HCT116 (cell line): ENCODE measurements around the gene KCNC1. TPM values are rescaled to one million over a fixed set of nuclear protein-coding genes. Genes with fewer than 3 reads are reported as not detected.

ENCODE experiments used
- ATAC-seq: fragments of 200-7000 bp; cut with Tn5 transposase; 2 replicates; pipeline ENCODE4 v1.9.1; 2020; ENCODE audit warnings: mild to moderate bottlenecking, moderate library complexity
- BruUV-seq: library from RNA; stranded (reverse); fragments of 400-500 nt; replicated peaks from 2 replicates; lab custom pipeline; 2021; lab: Mats Ljungman, UMichigan
- CTCF ChIA-PET: fragments of 300-600 bp; sonication (Branson Sonifier 250); formaldehyde crosslinking; loops from one replicate; lab custom pipeline; 2021; ENCODE audit warnings: antibody characterized with exemption; lab: Charles Lee
- POLR2A ChIA-PET: fragments of 300-600, 350-600 bp; sonication (Branson Sonifier 250); formaldehyde crosslinking; loops from one replicate; lab custom pipeline; 2021; ENCODE audit warnings: antibody characterized with exemption; lab: Charles Lee
- RAD21 ChIA-PET, 2 experiments: fragments of 300-600 bp; sonication (Branson Sonifier 250); formaldehyde crosslinking; loops; one replicate each; lab custom pipeline; 2023; ENCODE audit warnings: low total read pairs in 2 of 2; ENCODE audit not compliant: uncharacterized antibody in 2 of 2, unreplicated experiment in 2 of 2, low non-redundant PET in 1 of 2; lab: Charles Lee
- DNase-seq: peaks from one replicate; pipeline ENCODE4 v3.0.0-alpha.2; 2010; ENCODE audit warnings: low read depth, low spot score
- H2AFZ ChIP-seq: fragments of 200-600 bp; shearing (Covaris generic), sonication (generic); 2 replicates; pipeline ENCODE4 v1.6.1; 2017; ENCODE audit warnings: low read depth, mixed run types, mixed read lengths, antibody characterized with exemption, low read length; ENCODE audit not compliant: poor library complexity, severe bottlenecking
- H3K27ac ChIP-seq: 2 replicates; pipeline ENCODE4 v1.5.1; 2012; ENCODE audit warnings: low read depth, low read length
- H3K27me3 ChIP-seq: fragments of 200-600 bp; sonication (generic); 2 replicates; pipeline ENCODE4 v1.6.1; 2016; ENCODE audit warnings: mixed run types, low read length, mixed read lengths; ENCODE audit not compliant: insufficient read depth
- H3K36me3 ChIP-seq, 2 experiments: fragments of 200-500 bp in 1 of 2; fragments of 200-600 bp in 1 of 2; sonication (Bioruptor generic) in 1 of 2; sonication (generic) in 1 of 2; 2 replicates each; pipeline versions ENCODE4 v1.5.1 to v1.6.1; 2014 to 2016; ENCODE audit warnings: low read length in 2 of 2, inconsistent platforms in 1 of 2, mixed read lengths in 1 of 2, mixed run types in 1 of 2; ENCODE audit not compliant: insufficient read depth in 2 of 2, control insufficient read depth in 1 of 2
- H3K4me1 ChIP-seq, 2 experiments: fragments of 200-600 bp in 1 of 2; sonication (generic) in 1 of 2; 2 replicates each; pipeline versions ENCODE4 v1.5.1 to v1.6.1; 2012 to 2017; ENCODE audit warnings: low read length in 2 of 2, inconsistent platforms in 1 of 2, mild to moderate bottlenecking in 1 of 2, mixed read lengths in 1 of 2, mixed run types in 1 of 2, moderate library complexity in 1 of 2; ENCODE audit not compliant: insufficient read depth in 2 of 2, control insufficient read depth in 1 of 2
- H3K4me2 ChIP-seq: fragments of 200-600 bp; sonication (generic); 2 replicates; pipeline ENCODE4 v1.6.1; 2017; ENCODE audit warnings: mixed run types, low read length, mixed read lengths
- H3K4me3 ChIP-seq, 2 experiments: fragments of 200-600 bp in 1 of 2; sonication (generic) in 1 of 2; replicated peaks in 1 of 2; 2 replicates each; pipeline ENCODE4 v1.5.1; 2011 to 2016; ENCODE audit warnings: low read length in 2 of 2, control low read depth in 1 of 2, low read depth in 1 of 2, mild to moderate bottlenecking in 1 of 2, mixed read lengths in 1 of 2, mixed run types in 1 of 2
- H3K79me2 ChIP-seq: fragments of 200-600 bp; sonication (generic); 2 replicates; pipeline ENCODE4 v1.6.1; 2017; ENCODE audit warnings: mild to moderate bottlenecking, mixed run types, low read length, moderate library complexity, mixed read lengths; ENCODE audit not compliant: insufficient read depth
- H3K9ac ChIP-seq: fragments of 200-600 bp; sonication (generic); 2 replicates; pipeline ENCODE4 v1.6.1; 2016; ENCODE audit warnings: low read length, mixed read lengths
- H3K9me2 ChIP-seq: fragments of 200-600 bp; sonication (generic), shearing (Covaris generic); 2 replicates; pipeline ENCODE4 v1.6.1; 2017; ENCODE audit warnings: mixed run types, mild to moderate bottlenecking, moderate library complexity; ENCODE audit not compliant: insufficient read depth
- H3K9me3 ChIP-seq, 2 experiments: fragments of 200-500 bp in 1 of 2; fragments of 200-600 bp in 1 of 2; sonication (Bioruptor generic) in 1 of 2; sonication (generic) in 1 of 2; 2 replicates each; pipeline ENCODE4 v1.6.1; 2014 to 2017; ENCODE audit warnings: low read length in 2 of 2, mixed read lengths in 2 of 2, inconsistent platforms in 1 of 2, low read depth in 1 of 2, mild to moderate bottlenecking in 1 of 2, mixed run types in 1 of 2, moderate library complexity in 1 of 2; ENCODE audit not compliant: control insufficient read depth in 1 of 2, insufficient read depth in 1 of 2
- H4K20me1 ChIP-seq: fragments of 200-600 bp; sonication (generic), shearing (Covaris generic); 2 replicates; pipeline ENCODE4 v1.6.1; 2017; ENCODE audit warnings: mixed run types, mild to moderate bottlenecking, moderate library complexity; ENCODE audit not compliant: insufficient read depth
- ATF3 ChIP-seq: IDR thresholded peaks from 2 replicates; pipeline ENCODE4 v1.6.1; 2012
- EGR1 ChIP-seq: IDR thresholded peaks from 2 replicates; pipeline ENCODE4 v1.6.1; 2012; ENCODE audit warnings: low read depth
- ELF1 ChIP-seq: IDR thresholded peaks from 2 replicates; pipeline ENCODE4 v1.6.1; 2012; ENCODE audit warnings: low read depth, borderline replicate concordance
- EZH2 ChIP-seq: fragments of 200-600 bp; sonication (generic); IDR thresholded peaks from 2 replicates; pipeline ENCODE4 v1.6.1; 2017; ENCODE audit warnings: antibody characterized with exemption, mixed run types
- EZH2phosphoT487 ChIP-seq: fragments of 200-600 bp; IDR thresholded peaks from 2 replicates; pipeline ENCODE4 v1.6.1; 2018; ENCODE audit warnings: antibody characterized with exemption, borderline replicate concordance
- FOSL1 ChIP-seq: IDR thresholded peaks from 2 replicates; pipeline ENCODE4 v1.6.1; 2012; ENCODE audit warnings: low read depth
- JUND ChIP-seq: IDR thresholded peaks from 2 replicates; pipeline ENCODE4 v1.6.1; 2012
- POLR2A ChIP-seq: IDR thresholded peaks from 2 replicates; pipeline ENCODE4 v1.7.0; 2011; ENCODE audit warnings: borderline replicate concordance; ENCODE audit not compliant: insufficient read depth, insufficient read length; ENCODE audit errors: extremely low read depth
- RAD21 ChIP-seq: IDR thresholded peaks from 2 replicates; pipeline ENCODE4 v1.6.1; 2012; ENCODE audit warnings: low read depth, mild to moderate bottlenecking
- SIN3A ChIP-seq: IDR thresholded peaks from 2 replicates; pipeline ENCODE4 v1.6.1; 2012; ENCODE audit warnings: low read depth
- TCF7L2 ChIP-seq: IDR thresholded peaks from 2 replicates; pipeline ENCODE4 v1.7.0; 2011; ENCODE audit warnings: borderline replicate concordance, inconsistent platforms; ENCODE audit not compliant: insufficient read depth, insufficient read length; ENCODE audit errors: extremely low read depth
- YY1 ChIP-seq: IDR thresholded peaks from 2 replicates; pipeline ENCODE4 v1.6.1; 2011; ENCODE audit warnings: low read length, low read depth, moderate library complexity, mild to moderate bottlenecking; ENCODE audit not compliant: insufficient replicate concordance; ENCODE audit errors: extremely low read depth
- ZFX ChIP-seq: fragments of 450-650 bp; IDR thresholded peaks from 2 replicates; pipeline ENCODE4 v1.6.1; 2017
- intact Hi-C: fragments of 100-400 bp; cut with micrococcal nuclease; formaldehyde crosslinking; loops from 2 replicates; pipeline ENCODE4 v1.10.0; 2022
- total RNA-seq: library from RNA; stranded (reverse); gene quantifications from one replicate; pipeline ENCODE4 v1.2.1, GENCODE V29; 2021; ENCODE audit not compliant: unreplicated experiment

KCNC1 gene
- total RNA-seq, 1 experiment from 2014 or later = 0.12 TPM

DNA sequence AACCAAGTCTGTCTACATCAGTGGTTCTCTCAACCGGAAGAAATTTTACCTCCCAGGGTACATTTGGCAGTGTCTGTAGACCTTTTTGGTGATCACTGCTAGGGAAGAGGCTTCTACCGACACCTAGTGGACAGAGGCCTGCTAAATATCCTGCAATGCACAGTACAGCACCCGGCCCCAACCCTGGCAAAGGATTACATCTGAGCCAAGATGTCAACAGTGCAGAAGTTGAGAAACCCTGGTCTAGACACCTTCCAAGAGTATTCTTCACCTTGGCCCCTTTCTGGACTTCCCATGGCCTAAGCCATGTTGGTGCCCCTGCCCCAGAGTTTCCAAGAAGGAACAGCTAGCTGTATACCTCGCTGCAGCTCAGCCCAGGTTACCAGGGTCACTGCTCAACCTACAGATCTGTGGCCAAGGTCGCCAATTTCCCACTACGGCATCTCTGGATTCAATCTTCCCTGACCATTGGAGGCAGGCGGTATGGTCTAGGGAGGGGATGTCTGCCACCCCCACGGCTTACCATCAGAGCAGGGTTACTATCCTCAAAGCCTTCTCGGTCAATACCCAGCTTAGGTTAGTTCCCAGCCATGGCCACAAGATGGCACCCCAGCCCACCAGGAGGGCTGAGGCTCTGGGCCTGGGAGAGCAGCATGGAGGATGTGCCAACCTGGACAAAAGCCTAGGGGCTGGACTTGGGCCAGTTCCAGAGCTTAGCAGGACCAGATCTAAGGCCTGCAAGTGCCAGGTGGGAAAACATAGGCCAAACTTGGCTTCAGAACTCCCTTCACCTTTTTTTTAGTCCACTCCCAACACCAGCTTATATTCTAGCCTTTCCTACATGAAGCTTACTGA is 3.7 kb upstream of the KCNC1 start (continued):
- TF ChIP-seq ATF3 = no peak
- peak; percentile 75 for TF ChIP-seq YY1
- no peak for TF ChIP-seq JUND
- TF ChIP-seq FOSL1 = no peak
- TF ChIP-seq EZH2 = no peak

GRCh38 chr11:17733261-17733660 is 1.3 kb upstream of the KCNC1 start:
- Histone ChIP-seq H3K9ac (no peak overlapping the region), H3K9me3 (no peaks in the 10 kb centered on the region), H3K27me3 (no peaks in the 10 kb centered on the region), H3K9me2 (no peaks in the 10 kb centered on the region), H4K20me1 (no peaks in the 10 kb centered on the region), H3K27ac (no peak overlapping the region), H3K4me3 (no peak overlapping the region), H3K79me2 (no peaks in the 10 kb centered on the region), H3K36me3 (no peaks in the 10 kb centered on the region), H2AFZ (no peak overlapping the region), H3K4me1 (peaks cover 0 to 8% of the 10 kb centered on the region in 2 experiments; a peak in 3 of 4 replicates), H3K4me2 (no peak overlapping the region)
- no TSS peak for BruUV-seq
- ATAC-seq (no peak), DNase-seq (no peak)
- CTCF ChIA-PET = interaction anchor here (1.4 to 1.5 kb wide), 2 partner anchors 132 to 245 kb away, joined by 4 to 6 read pairs; no protein-coding TSS in a partner anchor
- POLR2A ChIA-PET = no interaction called here
- RAD21 ChIA-PET = no interaction called here
- TF ChIP-seq SIN3A = no peak
- TF ChIP-seq POLR2A = no peak
- no peak for TF ChIP-seq ZFX
- TF ChIP-seq TCF7L2 = no peak
- TF ChIP-seq EZH2phosphoT487 = no peak
- TF ChIP-seq RAD21 = no peak
- no peak for TF ChIP-seq ELF1
- no peak for TF ChIP-seq EGR1
- TF ChIP-seq JUND = no peak
- TF ChIP-seq EZH2 = no peak
- intact Hi-C loops = loop anchor here (5.0 kb wide), 1 partner anchor 346 kb away; the partner anchor contains the start of gene KCNJ11
